HepG2 (cell line): Measurements from ENCODE around the gene SREK1. TPM values are rescaled to one million over a fixed set of nuclear protein-coding genes. Genes with fewer than 3 reads are reported as not detected.

ENCODE experiments used
- CHD4 ChIP-seq: fragments of 200-600 bp; sonication (generic); IDR thresholded peaks from 2 replicates; pipeline ENCODE4 v1.7.0; 2017; ENCODE audit warnings: mild to moderate bottlenecking, low read length, borderline replicate concordance
- GATAD2A ChIP-seq: IDR thresholded peaks from 2 replicates; pipeline ENCODE4 v1.6.1; 2016
- KAT7 ChIP-seq: IDR thresholded peaks from 2 replicates; pipeline ENCODE4 v1.6.1; 2018; ENCODE audit warnings: borderline replicate concordance, missing compliant biosample characterization
- NAIF1 ChIP-seq: sonication (generic); formaldehyde crosslinking; IDR thresholded peaks from 2 replicates; pipeline ENCODE4 v1.5.0; 2020; ENCODE audit warnings: mild to moderate bottlenecking, missing genetic modification reagents, borderline replicate concordance
- NR1H2 ChIP-seq: sonication (generic); formaldehyde crosslinking; IDR thresholded peaks from 2 replicates; pipeline ENCODE4 v1.8.1; 2022; ENCODE audit warnings: low read depth, missing genetic modification reagents, borderline replicate concordance
- RBAK ChIP-seq: sonication (generic); formaldehyde crosslinking; IDR thresholded peaks from 2 replicates; pipeline ENCODE4 v1.5.1; 2020; ENCODE audit warnings: mild to moderate bottlenecking, missing genetic modification reagents
- ZBTB21 ChIP-seq: sonication (generic); formaldehyde crosslinking; IDR thresholded peaks from 2 replicates; pipeline ENCODE4 v1.4.0; 2020; ENCODE audit warnings: missing genetic modification reagents
- ZNF326 ChIP-seq: sonication (generic); formaldehyde crosslinking; IDR thresholded peaks from 2 replicates; pipeline ENCODE4 v1.4.0; 2020; ENCODE audit warnings: missing genetic modification reagents, borderline replicate concordance
- ZNF354B ChIP-seq: sonication (generic); formaldehyde crosslinking; IDR thresholded peaks from 2 replicates; pipeline ENCODE4 v1.8.0; 2022; ENCODE audit warnings: mild to moderate bottlenecking, missing genetic modification reagents
- ZNF432 ChIP-seq: sonication (generic); formaldehyde crosslinking; IDR thresholded peaks from 2 replicates; pipeline ENCODE4 v1.5.0; 2020; ENCODE audit warnings: missing genetic modification reagents, mild to moderate bottlenecking, borderline replicate concordance
- ZNF501 ChIP-seq: sonication (generic); formaldehyde crosslinking; IDR thresholded peaks from 2 replicates; pipeline ENCODE4 v1.5.1; 2020; ENCODE audit warnings: mild to moderate bottlenecking, moderate library complexity, missing genetic modification reagents
- polyA plus RNA-seq, 8 experiments: library from polyadenylated mRNA; depleted of rRNA in 3 of 8; stranded (reverse) in 7 of 8; unstranded in 1 of 8; fragments of >200 nt; fragmentation: Illumina TruSeq in 4 of 8; extraction: Trizol in 4 of 8; gene quantifications; 2 replicates each; pipeline versions ENCODE4 v1.2.1 to v1.2.3, GENCODE V29; 2011 to 2016; ENCODE audit warnings: low read depth in 4 of 8, missing spikeins in 1 of 8, mixed read lengths in 1 of 8; ENCODE audit not compliant: insufficient read depth in 1 of 8
- total RNA-seq, 5 experiments: library from RNA; depleted of rRNA; stranded (reverse); fragments of >200 nt; fragmentation: Illumina TruSeq; extraction: Trizol; gene quantifications; 2 replicates each; pipeline ENCODE4 v1.2.3, GENCODE V29; 2016; ENCODE audit warnings: low read depth in 1 of 5
- TF ChIP-seq, protein P1 (sequence below): sonication (generic); formaldehyde crosslinking; conservative IDR thresholded peaks from 2 replicates; pipeline ENCODE4 v1.8.0; 2022; ENCODE audit warnings: missing genetic modification reagents
- TF ChIP-seq, protein P2 (sequence below): sonication (generic); formaldehyde crosslinking; IDR thresholded peaks from 2 replicates; pipeline ENCODE4 v1.8.0; 2022; ENCODE audit warnings: low read depth, missing genetic modification reagents
- TF ChIP-seq, protein P3 (sequence below): IDR thresholded peaks from 2 replicates; pipeline ENCODE4 v1.6.1; 2016
- TF ChIP-seq, protein P4 (sequence below): sonication (generic); formaldehyde crosslinking; IDR thresholded peaks from 2 replicates; pipeline ENCODE4 v1.4.0; 2020; ENCODE audit warnings: missing genetic modification reagents, borderline replicate concordance
- TF ChIP-seq, protein P5 (sequence below): sonication (generic); formaldehyde crosslinking; IDR thresholded peaks from 2 replicates; pipeline ENCODE4 v1.4.0; 2020; ENCODE audit warnings: missing genetic modification reagents
- TF ChIP-seq, protein P6 (sequence below): sonication (generic); formaldehyde crosslinking; IDR thresholded peaks from 2 replicates; pipeline ENCODE4 v1.5.1; 2020; ENCODE audit warnings: missing genetic modification reagents, mild to moderate bottlenecking, borderline replicate concordance
- TF ChIP-seq, protein P7 (sequence below): sonication (generic); formaldehyde crosslinking; IDR thresholded peaks from 2 replicates; pipeline ENCODE4 v1.9.0; 2021; ENCODE audit warnings: missing genetic modification reagents, mild to moderate bottlenecking, borderline replicate concordance

SREK1 gene
- total and polyA plus RNA-seq, 2 of the 13 experiments (the other 11 are each of a cell fraction or from before 2014, with no cell fraction given), result 60.6 to 90.9 TPM

DNA sequence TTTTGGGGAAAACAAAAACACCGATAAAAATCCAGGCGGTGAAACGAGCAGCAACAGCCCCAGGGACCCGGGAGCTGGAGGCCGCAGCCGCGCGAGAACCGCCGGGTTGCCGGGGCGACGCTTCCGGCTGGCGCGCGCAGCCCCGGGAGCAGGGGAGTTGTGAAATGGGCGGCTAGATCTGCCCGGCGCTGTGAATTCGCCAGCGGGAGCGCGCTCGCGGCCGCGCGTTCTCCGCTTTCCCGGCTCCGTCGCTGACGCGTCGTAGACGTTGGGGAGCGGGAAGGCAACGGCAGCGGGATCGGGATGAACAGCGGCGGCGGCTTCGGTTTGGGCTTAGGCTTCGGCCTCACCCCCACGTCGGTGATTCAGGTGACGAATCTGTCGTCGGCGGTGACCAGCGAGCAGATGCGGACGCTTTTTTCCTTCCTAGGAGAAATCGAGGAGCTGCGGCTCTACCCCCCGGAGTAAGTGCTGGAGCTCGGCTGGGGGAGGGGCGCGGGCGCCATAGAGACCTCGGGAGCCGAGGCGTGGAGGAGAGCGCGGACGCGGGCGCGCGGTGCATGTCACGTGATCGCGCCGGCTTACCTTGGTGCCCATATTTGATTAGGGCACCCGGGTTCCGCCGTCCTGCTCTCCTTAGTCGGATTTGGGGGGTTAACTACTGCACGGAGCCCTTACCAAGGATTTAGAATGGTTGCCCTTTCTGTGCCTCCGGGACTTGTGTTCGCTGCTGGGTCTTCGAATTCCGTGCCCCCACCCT is at the start of gene SREK1 (continued):
- TF ChIP-seq KAT7 (CRISPR knock-in tag) (peak; percentile 58; the same call in 1 of the 2 replicates), ZNF326 (no peak), CHD4 (no peak), ZNF354B (CRISPR knock-in tag) (no peak), RBAK (CRISPR knock-in tag) (no peak), ZNF501 (CRISPR knock-in tag) (peak; percentile 95; the same call in 1 of the 2 replicates), GATAD2A (peak; percentile 22; the same call in 1 of the 2 replicates), NAIF1 (CRISPR knock-in tag) (peak; percentile 94), NR1H2 (no peak), ZNF432 (CRISPR knock-in tag) (no peak), ZBTB21 (CRISPR knock-in tag) (no peak)
- TF ChIP-seq, protein P1, sequence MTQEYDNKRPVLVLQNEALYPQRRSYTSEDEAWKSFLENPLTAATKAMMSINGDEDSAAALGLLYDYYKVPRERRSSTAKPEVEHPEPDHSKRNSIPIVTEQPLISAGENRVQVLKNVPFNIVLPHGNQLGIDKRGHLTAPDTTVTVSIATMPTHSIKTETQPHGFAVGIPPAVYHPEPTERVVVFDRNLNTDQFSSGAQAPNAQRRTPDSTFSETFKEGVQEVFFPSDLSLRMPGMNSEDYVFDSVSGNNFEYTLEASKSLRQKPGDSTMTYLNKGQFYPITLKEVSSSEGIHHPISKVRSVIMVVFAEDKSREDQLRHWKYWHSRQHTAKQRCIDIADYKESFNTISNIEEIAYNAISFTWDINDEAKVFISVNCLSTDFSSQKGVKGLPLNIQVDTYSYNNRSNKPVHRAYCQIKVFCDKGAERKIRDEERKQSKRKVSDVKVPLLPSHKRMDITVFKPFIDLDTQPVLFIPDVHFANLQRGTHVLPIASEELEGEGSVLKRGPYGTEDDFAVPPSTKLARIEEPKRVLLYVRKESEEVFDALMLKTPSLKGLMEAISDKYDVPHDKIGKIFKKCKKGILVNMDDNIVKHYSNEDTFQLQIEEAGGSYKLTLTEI (CRISPR knock-in tag), result no peak
- TF ChIP-seq, protein P2, sequence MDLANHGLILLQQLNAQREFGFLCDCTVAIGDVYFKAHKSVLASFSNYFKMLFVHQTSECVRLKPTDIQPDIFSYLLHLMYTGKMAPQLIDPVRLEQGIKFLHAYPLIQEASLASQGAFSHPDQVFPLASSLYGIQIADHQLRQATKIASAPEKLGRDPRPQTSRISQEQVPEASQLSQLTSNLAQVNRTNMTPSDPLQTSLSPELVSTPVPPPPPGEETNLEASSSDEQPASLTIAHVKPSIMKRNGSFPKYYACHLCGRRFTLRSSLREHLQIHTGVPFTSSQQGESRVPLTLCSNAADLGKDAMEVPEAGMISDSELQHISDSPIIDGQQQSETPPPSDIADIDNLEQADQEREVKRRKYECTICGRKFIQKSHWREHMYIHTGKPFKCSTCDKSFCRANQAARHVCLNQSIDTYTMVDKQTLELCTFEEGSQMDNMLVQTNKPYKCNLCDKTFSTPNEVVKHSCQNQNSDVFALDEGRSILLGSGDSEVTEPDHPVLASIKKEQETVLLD (CRISPR knock-in tag), result peak; percentile 84
- TF ChIP-seq, protein P3, sequence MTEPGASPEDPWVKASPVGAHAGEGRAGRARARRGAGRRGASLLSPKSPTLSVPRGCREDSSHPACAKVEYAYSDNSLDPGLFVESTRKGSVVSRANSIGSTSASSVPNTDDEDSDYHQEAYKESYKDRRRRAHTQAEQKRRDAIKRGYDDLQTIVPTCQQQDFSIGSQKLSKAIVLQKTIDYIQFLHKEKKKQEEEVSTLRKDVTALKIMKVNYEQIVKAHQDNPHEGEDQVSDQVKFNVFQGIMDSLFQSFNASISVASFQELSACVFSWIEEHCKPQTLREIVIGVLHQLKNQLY (CRISPR knock-in tag), result 0 out of 2 replicates have a peak, but pooled peaks have one; percentile 6
- TF ChIP-seq, protein P4, sequence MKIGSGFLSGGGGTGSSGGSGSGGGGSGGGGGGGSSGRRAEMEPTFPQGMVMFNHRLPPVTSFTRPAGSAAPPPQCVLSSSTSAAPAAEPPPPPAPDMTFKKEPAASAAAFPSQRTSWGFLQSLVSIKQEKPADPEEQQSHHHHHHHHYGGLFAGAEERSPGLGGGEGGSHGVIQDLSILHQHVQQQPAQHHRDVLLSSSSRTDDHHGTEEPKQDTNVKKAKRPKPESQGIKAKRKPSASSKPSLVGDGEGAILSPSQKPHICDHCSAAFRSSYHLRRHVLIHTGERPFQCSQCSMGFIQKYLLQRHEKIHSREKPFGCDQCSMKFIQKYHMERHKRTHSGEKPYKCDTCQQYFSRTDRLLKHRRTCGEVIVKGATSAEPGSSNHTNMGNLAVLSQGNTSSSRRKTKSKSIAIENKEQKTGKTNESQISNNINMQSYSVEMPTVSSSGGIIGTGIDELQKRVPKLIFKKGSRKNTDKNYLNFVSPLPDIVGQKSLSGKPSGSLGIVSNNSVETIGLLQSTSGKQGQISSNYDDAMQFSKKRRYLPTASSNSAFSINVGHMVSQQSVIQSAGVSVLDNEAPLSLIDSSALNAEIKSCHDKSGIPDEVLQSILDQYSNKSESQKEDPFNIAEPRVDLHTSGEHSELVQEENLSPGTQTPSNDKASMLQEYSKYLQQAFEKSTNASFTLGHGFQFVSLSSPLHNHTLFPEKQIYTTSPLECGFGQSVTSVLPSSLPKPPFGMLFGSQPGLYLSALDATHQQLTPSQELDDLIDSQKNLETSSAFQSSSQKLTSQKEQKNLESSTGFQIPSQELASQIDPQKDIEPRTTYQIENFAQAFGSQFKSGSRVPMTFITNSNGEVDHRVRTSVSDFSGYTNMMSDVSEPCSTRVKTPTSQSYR (CRISPR knock-in tag), result peak; percentile 94
- TF ChIP-seq, protein P5, sequence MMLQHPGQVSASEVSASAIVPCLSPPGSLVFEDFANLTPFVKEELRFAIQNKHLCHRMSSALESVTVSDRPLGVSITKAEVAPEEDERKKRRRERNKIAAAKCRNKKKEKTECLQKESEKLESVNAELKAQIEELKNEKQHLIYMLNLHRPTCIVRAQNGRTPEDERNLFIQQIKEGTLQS (CRISPR knock-in tag), result no peak
- TF ChIP-seq, protein P6, sequence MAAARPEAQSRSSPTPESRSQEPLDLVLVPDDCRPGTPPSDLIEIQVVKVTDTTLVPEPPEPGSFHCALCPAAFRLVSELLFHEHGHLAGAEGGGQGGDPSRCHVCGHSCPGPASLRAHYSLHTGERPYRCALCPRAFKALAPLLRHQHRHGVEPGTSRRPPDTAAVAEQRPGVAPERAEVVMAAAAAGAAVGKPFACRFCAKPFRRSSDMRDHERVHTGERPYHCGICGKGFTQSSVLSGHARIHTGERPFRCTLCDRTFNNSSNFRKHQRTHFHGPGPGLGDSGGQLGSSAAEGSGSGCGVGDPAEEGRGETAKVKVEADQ (CRISPR knock-in tag), result peak; percentile 40; the same call in 1 of the 2 replicates
- TF ChIP-seq, protein P7, sequence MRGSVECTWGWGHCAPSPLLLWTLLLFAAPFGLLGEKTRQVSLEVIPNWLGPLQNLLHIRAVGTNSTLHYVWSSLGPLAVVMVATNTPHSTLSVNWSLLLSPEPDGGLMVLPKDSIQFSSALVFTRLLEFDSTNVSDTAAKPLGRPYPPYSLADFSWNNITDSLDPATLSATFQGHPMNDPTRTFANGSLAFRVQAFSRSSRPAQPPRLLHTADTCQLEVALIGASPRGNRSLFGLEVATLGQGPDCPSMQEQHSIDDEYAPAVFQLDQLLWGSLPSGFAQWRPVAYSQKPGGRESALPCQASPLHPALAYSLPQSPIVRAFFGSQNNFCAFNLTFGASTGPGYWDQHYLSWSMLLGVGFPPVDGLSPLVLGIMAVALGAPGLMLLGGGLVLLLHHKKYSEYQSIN, result no peak
